ENCODE measurements around the gene SPATA24. TPM values are rescaled to one million over a fixed set of nuclear protein-coding genes. Genes with fewer than 3 reads are reported as not detected.
"Not testable (repeated sequence)": the region's sequence is repeated elsewhere in the genome, so short reads cannot be mapped to it uniquely, and the experiment has no call there.

SPATA24 gene
- total RNA-seq, 2 donors from 2014 or later = 9.5 to 29.7 TPM

DNA sequence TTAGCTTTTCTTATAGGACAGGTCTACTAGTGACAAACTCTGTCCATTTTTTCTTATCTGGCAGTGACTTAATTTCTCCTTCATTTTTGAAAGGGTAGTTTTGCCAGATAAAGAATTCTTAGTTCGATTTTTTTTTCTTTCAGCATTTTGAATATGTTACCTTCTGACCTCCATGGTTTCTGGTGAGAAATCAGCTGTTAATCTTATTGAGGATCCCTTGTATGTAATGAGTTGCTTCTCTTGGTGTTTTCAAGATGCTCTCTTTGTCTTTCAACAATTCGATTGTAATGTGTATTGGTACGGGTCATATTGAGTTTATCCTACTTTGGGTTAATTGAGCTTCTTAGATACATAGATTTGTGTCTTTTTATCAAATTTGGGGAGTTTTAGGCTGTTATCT is 49.7 kb downstream of the SPATA24 start:
- TF ChIP-seq, protein P1, sequence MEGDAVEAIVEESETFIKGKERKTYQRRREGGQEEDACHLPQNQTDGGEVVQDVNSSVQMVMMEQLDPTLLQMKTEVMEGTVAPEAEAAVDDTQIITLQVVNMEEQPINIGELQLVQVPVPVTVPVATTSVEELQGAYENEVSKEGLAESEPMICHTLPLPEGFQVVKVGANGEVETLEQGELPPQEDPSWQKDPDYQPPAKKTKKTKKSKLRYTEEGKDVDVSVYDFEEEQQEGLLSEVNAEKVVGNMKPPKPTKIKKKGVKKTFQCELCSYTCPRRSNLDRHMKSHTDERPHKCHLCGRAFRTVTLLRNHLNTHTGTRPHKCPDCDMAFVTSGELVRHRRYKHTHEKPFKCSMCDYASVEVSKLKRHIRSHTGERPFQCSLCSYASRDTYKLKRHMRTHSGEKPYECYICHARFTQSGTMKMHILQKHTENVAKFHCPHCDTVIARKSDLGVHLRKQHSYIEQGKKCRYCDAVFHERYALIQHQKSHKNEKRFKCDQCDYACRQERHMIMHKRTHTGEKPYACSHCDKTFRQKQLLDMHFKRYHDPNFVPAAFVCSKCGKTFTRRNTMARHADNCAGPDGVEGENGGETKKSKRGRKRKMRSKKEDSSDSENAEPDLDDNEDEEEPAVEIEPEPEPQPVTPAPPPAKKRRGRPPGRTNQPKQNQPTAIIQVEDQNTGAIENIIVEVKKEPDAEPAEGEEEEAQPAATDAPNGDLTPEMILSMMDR (IDR thresholded peaks at IDR 0.05) = no peak
- H3K27ac ChIP-seq = no peak overlapping the region
- no peaks in the 10 kb centered on the region for H3K27me3 ChIP-seq
- peaks cover 0 to 10% of the 10 kb centered on the region in 2 donors for H3K4me1 ChIP-seq
- no peak for DNase-seq (ENCODE audit: low spot score)
- no peaks in the 10 kb centered on the region for H3K9me3 ChIP-seq
- H3K4me3 ChIP-seq = no peak overlapping the region
- no peaks in the 10 kb centered on the region for H3K36me3 ChIP-seq

DNA sequence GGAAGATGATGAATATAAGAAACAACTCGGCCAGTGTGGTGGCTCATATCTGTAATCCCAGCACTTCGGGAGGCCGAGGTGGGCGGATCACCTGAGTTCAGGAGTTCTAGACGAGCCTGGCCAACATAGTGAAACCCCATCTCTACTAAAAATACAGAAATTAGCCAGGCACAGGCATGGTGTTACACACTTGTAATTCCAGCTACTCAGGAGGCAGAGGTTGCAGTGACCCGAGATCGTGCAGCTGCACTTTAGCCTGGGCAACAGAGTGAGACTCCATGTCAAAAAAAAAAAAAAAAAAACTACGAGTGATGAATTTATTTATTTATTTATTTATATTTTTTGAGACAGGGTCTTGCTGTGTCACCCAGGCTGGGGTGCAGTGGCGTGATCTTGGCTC is 56.0 kb downstream of the SPATA24 start:
- DNase-seq (ENCODE audit: low spot score) = not testable (repeated sequence)

More for the DNA sequence above, 56.0 kb downstream of the SPATA24 start:
- not testable (repeated sequence) for H3K36me3 ChIP-seq, H3K9me3 ChIP-seq, H3K4me3 ChIP-seq, H3K27me3 ChIP-seq, H3K27ac ChIP-seq
- H3K4me1 ChIP-seq = peaks cover 0 to 47% of the 10 kb centered on the region in 2 donors

Other genes with a start within 250 kb of the SPATA24 start
- 10 to 100 TPM; 32.7 to 41.3 TPM for gene SIL1, start 205.7 kb downstream of the SPATA24 start, total RNA-seq
- gene MATR3, start 110.3 kb downstream of the SPATA24 start, total RNA-seq = 100 to 1,000 TPM; 131 to 159 TPM
- gene PAIP2, start 62.2 kb downstream of the SPATA24 start, total RNA-seq = 100 to 1,000 TPM in 1 of 2 donors, 10 to 100 TPM in 1; 97.6 to 156 TPM
- not detected for gene SLC23A1, start 20.8 kb downstream of the SPATA24 start, total RNA-seq
- 1 to 10 TPM in 1 of 2 donors, under 1 TPM in 1; 0.70 to 1.3 TPM for gene MZB1, start 14.2 kb downstream of the SPATA24 start, total RNA-seq
- 10 to 100 TPM; 15.8 to 28.6 TPM for gene PROB1, start 9.0 kb downstream of the SPATA24 start, total RNA-seq
- gene DNAJC18, start 35.4 kb upstream of the SPATA24 start, total RNA-seq = 1 to 10 TPM; 5.9 to 8.5 TPM
- 10 to 100 TPM; 30.1 to 35.4 TPM for gene ECSCR, start 58.7 kb upstream of the SPATA24 start, total RNA-seq
- not detected for gene SMIM33, start 66.9 kb upstream of the SPATA24 start, total RNA-seq
- gene STING1, start 78.7 kb upstream of the SPATA24 start, total RNA-seq = 100 to 1,000 TPM in 1 of 2 donors, 10 to 100 TPM in 1; 80.0 to 123 TPM
- 10 to 100 TPM; 54.3 to 73.6 TPM for gene UBE2D2, start 157.2 kb upstream of the SPATA24 start, total RNA-seq
- gene CXXC5, start 244.3 kb upstream of the SPATA24 start, total RNA-seq = 10 to 100 TPM; 57.9 to 59.5 TPM

All from right atrium auricular region (tissue), 2 donors.